GM19023 (cell line): ENCODE data around the gene SEPTIN10.
A peak's percentile ranks its signal among the peaks of the same experiment; 100 is the strongest.
"Not testable (repeated sequence)": the region's sequence is repeated elsewhere in the genome, so short reads cannot be mapped to it uniquely, and the experiment has no call there.

ENCODE experiments used
- ATAC-seq: cut with Tn5 transposase; IDR thresholded peaks from one replicate; pipeline ENCODE4 v1.9.1; 2021; ENCODE audit warnings: mild to moderate bottlenecking, moderate library complexity; ENCODE audit not compliant: unreplicated experiment

Gene SEPTIN10

DNA sequence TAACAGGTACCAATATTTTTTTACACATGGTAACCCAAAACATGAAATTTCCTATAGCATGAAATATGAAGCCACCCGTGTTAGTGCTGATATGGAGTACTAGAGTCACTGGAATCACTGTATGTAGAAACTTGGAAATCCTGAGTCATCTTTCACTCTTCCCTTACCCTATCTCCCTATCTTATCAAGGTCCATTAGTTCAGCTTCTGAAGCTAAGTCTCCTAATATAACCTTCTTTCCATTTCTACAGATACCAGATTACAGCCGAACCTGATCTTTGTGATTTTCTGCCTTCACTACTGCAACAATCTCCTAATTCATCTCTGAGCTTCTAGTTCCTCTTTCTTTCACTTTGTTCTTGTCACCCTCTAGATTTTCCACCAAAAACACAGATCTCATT lies 59.0 kb downstream of the SEPTIN10 start:
- ATAC-seq: no peak

DNA sequence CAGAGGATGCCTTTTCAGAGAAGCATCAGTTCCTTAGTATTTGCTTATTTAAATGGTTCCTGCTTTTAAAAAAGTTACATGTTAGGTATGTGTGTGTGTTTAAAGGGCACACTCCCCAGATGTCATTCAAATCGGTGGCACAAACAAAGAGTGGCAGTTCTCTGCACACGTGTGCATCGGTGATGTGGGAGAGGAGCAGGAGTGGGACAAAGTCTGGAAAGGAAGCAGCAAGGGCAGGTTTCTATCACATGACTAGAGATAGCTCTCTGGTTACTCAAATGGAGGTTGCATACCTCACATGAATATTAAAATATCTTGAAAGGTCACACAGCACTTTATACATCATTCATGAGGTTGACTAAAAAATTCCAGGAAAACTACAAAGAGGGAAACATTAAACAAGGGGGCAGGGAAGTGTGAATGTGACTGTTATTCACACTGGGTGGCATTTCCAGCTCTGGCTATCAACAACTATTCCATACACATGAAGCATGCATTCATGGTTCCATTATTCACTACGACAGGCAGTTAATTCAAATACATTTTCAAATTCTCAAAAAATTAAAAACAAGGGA lies 64.7 kb downstream of the SEPTIN10 start:
- no peak for ATAC-seq

- ATAC-seq: no peak
Measured at GRCh38 chr2:109547280-109547679, 66.5 kb downstream of the SEPTIN10 start.

DNA sequence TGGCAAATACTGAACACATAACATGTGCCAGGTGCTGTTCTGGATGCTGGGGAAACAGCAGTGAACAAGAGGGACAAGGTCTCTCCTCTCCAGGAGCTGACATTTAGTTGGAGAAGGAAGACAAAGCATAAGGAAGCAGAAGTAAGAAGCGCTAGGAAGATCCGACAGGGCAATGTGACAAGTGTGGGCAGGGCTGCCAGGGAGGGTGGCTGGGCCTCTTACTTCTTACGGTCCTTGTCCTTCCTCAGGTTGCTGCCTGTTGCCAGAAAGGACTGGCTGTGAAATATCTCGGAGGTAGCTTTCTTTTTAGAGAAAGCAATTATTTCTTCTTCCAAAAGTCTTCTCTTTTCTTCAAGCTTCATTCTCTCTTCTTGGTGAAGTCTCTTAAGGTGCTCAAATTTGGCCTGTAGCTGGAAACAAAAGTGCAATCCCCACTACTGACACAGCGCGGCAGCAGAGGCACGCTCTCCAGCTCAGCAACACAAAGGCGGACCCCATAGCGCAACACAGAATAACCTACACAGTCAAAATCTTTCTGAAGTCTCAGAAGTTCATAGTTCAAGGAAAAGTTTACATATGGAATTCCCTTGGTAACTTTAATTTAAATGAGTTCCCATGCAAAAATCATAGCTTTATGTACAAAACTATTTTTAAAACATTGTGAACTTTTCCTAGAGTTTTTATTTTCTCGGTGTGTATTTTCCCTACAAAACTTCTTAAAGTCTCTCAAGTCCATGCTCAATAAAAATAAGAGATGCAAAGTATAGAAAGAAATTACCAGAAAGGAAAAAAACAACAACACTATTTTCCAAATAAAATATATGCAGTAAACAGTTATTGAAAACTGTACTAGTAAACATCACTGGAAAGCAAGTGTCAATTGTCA lies 67.7 kb downstream of the SEPTIN10 start:
- ATAC-seq: peak; percentile 82

DNA sequence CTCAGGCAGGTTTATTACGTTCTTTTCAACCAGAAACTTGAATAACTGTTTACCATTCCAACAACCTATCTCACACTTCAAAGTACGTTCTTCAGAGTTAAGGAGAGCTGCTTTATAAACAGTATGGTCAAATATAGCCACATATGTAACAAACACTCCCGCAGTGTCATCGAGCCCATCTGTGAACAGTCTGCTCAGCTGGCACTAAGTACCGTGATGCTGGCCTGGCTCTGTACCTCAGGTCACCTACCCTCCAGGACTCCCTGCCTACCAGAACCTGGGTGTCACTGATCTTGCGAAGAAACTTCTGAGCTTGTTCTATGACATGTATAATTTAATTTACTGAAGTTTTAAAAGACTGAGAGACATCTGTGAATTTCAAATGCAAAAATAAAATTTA lies 71.4 kb downstream of the SEPTIN10 start:
- ATAC-seq: no peak

DNA sequence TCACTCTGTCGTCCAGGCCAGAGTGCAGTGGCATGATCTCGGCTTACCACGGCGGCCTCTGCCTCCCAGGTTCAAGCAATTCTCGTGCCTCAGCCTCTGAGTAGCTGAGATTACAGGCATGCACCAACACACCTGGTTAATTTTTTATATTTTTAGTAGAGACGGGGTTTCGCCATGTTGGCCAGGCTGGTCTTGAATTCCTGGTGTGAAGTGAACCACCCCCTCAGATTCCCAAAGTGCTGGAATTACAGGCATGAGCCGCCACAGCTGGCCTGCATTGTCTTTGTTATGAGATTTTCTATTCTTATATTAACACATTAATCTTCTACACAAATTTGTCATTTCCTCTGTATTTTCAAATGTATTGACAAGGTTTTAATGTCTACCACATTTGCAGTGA lies 75.2 kb downstream of the SEPTIN10 start:
- ATAC-seq: no peak

- ATAC-seq: no peak
Measured at GRCh38 chr2:109537565-109538222, 76.1 kb downstream of the SEPTIN10 start.

- ATAC-seq: not testable (repeated sequence)
Measured at GRCh38 chr2:109536556-109536955, 77.2 kb downstream of the SEPTIN10 start.

DNA sequence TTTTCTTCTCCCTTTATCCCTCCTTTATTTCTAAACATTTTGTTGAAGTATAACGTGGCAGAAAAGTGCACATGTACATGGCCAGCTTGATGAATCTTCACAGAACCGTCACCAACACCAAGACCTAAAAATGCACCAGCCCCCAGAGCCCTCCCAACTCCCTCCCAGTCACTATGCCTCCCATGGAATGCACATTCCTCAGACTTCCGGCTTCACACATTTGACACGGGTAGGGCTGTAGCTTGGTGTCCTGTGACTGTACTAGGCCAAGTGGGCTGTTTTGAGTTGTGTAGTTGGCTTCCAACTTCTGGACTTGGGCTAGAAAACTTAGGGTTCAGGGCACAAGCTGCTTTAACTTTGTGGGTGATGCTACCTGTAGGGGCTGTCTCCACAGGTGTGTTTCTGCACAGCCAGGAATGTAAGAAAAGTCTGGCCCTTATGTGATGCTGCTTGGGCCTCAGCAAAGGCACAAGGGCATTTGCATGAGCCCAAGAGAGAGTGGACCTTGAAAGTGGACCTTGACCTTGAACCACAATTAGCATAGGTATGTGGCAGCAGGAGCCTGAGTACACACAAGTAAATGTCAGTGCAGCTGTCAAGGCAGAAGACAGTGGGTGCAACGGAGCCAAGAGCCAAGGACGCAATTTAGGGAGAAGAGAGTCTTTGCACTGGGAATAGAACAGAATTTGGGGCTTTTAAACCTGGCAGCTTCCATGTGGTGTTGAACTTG lies 78.4 kb downstream of the SEPTIN10 start:
- ATAC-seq: no peak

GRCh38 chr2:109533823-109534222 lies 79.9 kb downstream of the SEPTIN10 start:
- no peak for ATAC-seq

DNA sequence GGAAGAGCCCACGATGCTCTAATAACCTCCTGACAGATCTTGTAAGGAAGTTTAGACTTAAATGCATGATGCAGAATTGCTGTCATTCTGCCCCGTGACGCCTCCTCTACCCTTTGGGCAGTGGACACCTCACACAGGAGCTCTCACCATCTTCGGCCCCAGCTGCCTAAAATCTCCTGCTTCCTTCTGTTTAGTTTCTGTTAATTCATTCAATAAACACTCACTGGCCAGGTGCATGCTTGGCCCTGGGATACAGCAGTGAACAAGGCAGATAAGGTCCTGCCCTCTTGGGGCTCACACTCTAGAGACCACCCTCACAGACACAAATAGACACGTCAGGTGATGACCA lies 81.1 kb downstream of the SEPTIN10 start:
- no peak for ATAC-seq

DNA sequence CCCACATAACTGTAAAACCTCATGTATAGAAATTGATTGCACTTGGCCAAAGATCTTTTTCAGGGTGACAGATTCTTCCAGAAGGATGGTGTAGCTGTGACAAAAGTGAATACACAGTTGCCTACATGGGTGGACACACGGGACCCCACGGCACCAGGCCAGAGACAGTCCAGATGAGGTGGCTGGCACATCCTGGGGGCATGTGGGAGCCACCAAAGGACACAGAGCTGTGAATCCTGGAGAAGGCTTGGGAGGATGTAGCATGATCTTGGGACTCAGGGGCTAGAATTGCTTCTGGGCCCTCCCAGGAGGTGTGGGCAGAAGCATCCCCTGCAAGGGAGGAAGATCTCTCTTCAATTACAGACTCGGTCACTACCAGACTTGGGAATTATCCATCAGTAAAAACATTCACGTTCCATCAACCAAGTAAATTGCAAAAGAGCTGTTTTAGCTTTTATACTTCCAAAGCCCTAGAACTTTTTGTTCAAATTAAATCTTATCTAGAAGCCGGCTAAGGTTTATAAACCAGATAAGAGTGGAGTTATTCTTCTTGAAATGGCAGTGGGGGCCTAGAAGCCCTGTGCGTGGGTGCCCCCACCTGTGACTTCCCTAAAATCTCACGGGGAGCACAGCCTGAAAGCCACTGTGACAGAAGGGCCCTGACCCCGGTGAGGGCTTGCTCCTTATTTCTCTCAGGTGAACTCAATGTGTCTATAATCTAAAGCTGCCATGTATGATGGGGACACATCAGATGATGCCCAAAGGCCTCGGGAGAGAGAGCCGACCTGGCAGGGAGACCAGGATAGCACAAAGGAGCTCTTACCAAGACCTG lies 81.7 kb downstream of the SEPTIN10 start:
- no peak for ATAC-seq

- no peak for ATAC-seq
Measured at GRCh38 chr2:109531221-109531620, 82.5 kb downstream of the SEPTIN10 start.

DNA sequence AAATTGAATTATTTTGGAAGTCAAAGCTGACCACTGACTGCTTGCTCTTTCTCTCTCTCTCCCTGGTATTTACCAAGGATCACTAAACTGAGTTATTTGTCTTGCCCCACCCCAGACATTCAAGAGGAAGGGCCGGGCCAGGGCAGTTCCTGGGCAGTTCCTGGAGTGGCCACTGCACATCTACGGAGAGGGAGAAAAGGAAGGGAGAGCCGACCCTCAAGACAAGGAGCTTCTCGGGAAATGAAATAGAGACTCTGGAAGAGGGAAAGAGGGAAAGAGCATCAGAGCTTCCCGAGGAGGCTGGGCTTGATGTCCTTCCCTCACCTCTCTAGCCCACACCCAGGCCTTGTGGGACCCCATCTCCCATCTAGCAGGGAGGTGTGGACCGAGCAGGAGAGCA lies 83.1 kb downstream of the SEPTIN10 start:
- no peak for ATAC-seq

- ATAC-seq: no peak
Measured at GRCh38 chr2:109529532-109530449, 84.0 kb downstream of the SEPTIN10 start.

GRCh38 chr2:109528811-109529501 lies 84.8 kb downstream of the SEPTIN10 start:
- ATAC-seq: no peak

DNA sequence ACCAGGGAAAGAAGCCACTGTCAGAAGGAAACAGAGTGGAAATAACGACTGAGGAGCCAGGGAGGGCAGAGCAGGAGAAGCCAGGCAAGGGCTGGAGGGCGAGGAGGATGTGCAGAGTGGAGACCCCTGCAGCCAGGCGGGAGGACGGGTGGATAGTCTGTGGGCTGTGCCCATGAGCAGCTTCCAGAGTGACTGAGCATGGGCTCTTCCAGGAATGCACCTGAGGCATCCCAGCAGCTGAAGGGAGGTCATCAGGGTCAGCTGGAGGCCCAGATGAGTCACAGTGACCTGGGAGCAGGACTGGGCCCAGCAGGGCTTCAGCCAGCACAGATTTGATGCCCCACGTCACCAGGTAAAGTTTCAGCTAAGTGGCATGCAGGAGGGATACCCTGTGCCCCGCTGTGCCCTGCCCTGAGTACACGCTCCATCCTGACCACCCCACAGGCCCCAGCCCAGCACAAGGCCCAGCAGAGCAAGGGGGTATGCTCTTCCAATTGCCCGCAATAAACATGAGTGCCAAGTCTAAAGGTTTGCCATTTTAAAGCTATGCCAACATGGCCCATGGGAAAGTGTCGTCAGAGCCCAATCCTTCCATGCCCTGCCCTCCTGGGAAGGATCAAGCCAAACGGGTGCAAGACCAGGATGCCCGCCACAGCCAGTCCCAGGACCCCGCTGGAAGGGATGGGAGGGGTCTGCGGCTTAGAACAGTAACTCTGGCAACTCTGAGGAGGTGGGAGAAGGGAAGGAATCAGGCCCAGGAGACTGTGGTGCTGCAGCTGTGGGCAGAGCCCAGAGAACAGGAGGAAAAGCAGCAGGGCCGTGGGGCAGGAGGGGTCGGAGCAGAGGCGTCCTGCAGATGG lies 85.7 kb downstream of the SEPTIN10 start:
- ATAC-seq: no peak

DNA sequence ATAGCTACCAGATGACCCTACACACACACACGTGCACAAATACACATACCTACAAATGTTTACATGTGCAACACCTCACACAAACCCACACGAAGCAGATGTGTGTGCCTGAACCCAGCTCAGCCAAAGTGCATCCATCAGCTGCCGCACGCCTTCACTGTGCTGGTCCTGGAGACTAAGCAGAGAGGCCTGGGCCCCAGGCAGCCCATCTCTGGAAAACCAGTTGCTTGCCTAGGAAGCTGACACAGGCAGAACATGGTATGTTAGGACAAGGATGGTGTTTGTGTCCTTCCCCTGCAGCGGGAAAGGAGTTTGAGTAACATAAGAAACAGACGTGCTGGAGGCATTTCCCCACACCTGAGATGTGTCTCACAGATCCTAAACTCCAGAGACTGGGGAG lies 86.7 kb downstream of the SEPTIN10 start:
- no peak for ATAC-seq
